HepG2 (cell line): ENCODE results near the gene TULP4. TPM values are rescaled to one million over a fixed set of nuclear protein-coding genes. Genes with fewer than 3 reads are reported as not detected.

Experiments
- GZF1 ChIP-seq: sonication (generic); formaldehyde crosslinking; IDR thresholded peaks from 2 replicates; pipeline ENCODE4 v1.5.1; 2020; ENCODE audit warnings: mild to moderate bottlenecking, missing genetic modification reagents
- KAT2B ChIP-seq: fragments of 150-350 bp; IDR thresholded peaks from 2 replicates; pipeline ENCODE4 v1.6.1; 2014; ENCODE audit warnings: low read depth, low read length, borderline replicate concordance
- KDM5A ChIP-seq: fragments of 200-600 bp; sonication (generic); IDR thresholded peaks from 2 replicates; pipeline ENCODE4 v1.7.0; 2018; ENCODE audit warnings: antibody characterized with exemption, mild to moderate bottlenecking, low read length, borderline replicate concordance
- KLF9 ChIP-seq: IDR thresholded peaks from 2 replicates; pipeline ENCODE4 v1.6.1; 2016; ENCODE audit warnings: low read depth
- MAF1 ChIP-seq: sonication (generic); formaldehyde crosslinking; IDR thresholded peaks from 2 replicates; pipeline ENCODE4 v1.5.0; 2020; ENCODE audit warnings: missing genetic modification reagents, borderline replicate concordance
- RARG ChIP-seq: sonication (generic); formaldehyde crosslinking; IDR thresholded peaks from 2 replicates; pipeline ENCODE4 v1.4.0; 2020; ENCODE audit warnings: low read depth, mild to moderate bottlenecking, missing genetic modification reagents
- RFX1 ChIP-seq: fragments of 450-650 bp; IDR thresholded peaks from 2 replicates; pipeline ENCODE4 v1.6.1; 2017
- TSC22D2 ChIP-seq: sonication (generic); formaldehyde crosslinking; IDR thresholded peaks from 2 replicates; pipeline ENCODE4 v1.5.1; 2020; ENCODE audit warnings: missing genetic modification reagents, mild to moderate bottlenecking, borderline replicate concordance
- YEATS4 ChIP-seq: sonication (generic); formaldehyde crosslinking; IDR thresholded peaks from 2 replicates; pipeline ENCODE4 v1.4.0; 2020; ENCODE audit warnings: missing genetic modification reagents, borderline replicate concordance
- ZMYM2 ChIP-seq: sonication (generic); formaldehyde crosslinking; IDR thresholded peaks from 2 replicates; pipeline ENCODE4 v1.8.0; 2022; ENCODE audit warnings: mild to moderate bottlenecking, missing genetic modification reagents
- ZNF136 ChIP-seq: sonication (generic); formaldehyde crosslinking; IDR thresholded peaks from 2 replicates; pipeline ENCODE4 v1.8.1; 2022; ENCODE audit warnings: low read depth, mild to moderate bottlenecking, moderate library complexity, missing genetic modification reagents
- ZNF30 ChIP-seq: sonication (generic); formaldehyde crosslinking; IDR thresholded peaks from 2 replicates; pipeline ENCODE4 v1.5.0; 2020; ENCODE audit warnings: mild to moderate bottlenecking, missing genetic modification reagents
- ZNF678 ChIP-seq: sonication (generic); formaldehyde crosslinking; IDR thresholded peaks from 2 replicates; pipeline ENCODE4 v1.4.0; 2020; ENCODE audit warnings: mild to moderate bottlenecking, missing genetic modification reagents
- ZNF761 ChIP-seq: sonication (generic); formaldehyde crosslinking; conservative IDR thresholded peaks from 2 replicates; pipeline ENCODE4 v1.4.0; 2020; ENCODE audit warnings: mild to moderate bottlenecking, missing genetic modification reagents
- polyA plus RNA-seq, 8 experiments: library from polyadenylated mRNA; depleted of rRNA in 3 of 8; stranded (reverse) in 7 of 8; unstranded in 1 of 8; fragments of >200 nt; fragmentation: Illumina TruSeq in 4 of 8; extraction: Trizol in 4 of 8; gene quantifications; 2 replicates each; pipeline versions ENCODE4 v1.2.1 to v1.2.3, GENCODE V29; 2011 to 2016; ENCODE audit warnings: low read depth in 4 of 8, missing spikeins in 1 of 8, mixed read lengths in 1 of 8; ENCODE audit not compliant: insufficient read depth in 1 of 8
- total RNA-seq, 5 experiments: library from RNA; depleted of rRNA; stranded (reverse); fragments of >200 nt; fragmentation: Illumina TruSeq; extraction: Trizol; gene quantifications; 2 replicates each; pipeline ENCODE4 v1.2.3, GENCODE V29; 2016; ENCODE audit warnings: low read depth in 1 of 5
- TF ChIP-seq, protein P1 (sequence below): sonication (generic); formaldehyde crosslinking; IDR thresholded peaks from 2 replicates; pipeline ENCODE4 v1.4.0; 2020; ENCODE audit warnings: missing genetic modification reagents, borderline replicate concordance
- TF ChIP-seq, protein P2 (sequence below): sonication (generic); formaldehyde crosslinking; IDR thresholded peaks from 2 replicates; pipeline ENCODE4 v1.5.1; 2020; ENCODE audit warnings: missing genetic modification reagents, mild to moderate bottlenecking, borderline replicate concordance
- TF ChIP-seq, protein P3 (sequence below): sonication (generic); formaldehyde crosslinking; IDR thresholded peaks from 2 replicates; pipeline ENCODE4 v1.4.0; 2020; ENCODE audit warnings: low read depth, mild to moderate bottlenecking, missing genetic modification reagents
- TF ChIP-seq, protein P4 (sequence below): fragments of 450-650 bp; IDR thresholded peaks from 2 replicates; pipeline ENCODE4 v1.6.1; 2017; ENCODE audit warnings: mild to moderate bottlenecking

The TULP4 gene
- total and polyA plus RNA-seq, 2 of the 13 experiments (the other 11 are each of a cell fraction or from before 2014, with no cell fraction given), result 21.1 to 122 TPM

DNA sequence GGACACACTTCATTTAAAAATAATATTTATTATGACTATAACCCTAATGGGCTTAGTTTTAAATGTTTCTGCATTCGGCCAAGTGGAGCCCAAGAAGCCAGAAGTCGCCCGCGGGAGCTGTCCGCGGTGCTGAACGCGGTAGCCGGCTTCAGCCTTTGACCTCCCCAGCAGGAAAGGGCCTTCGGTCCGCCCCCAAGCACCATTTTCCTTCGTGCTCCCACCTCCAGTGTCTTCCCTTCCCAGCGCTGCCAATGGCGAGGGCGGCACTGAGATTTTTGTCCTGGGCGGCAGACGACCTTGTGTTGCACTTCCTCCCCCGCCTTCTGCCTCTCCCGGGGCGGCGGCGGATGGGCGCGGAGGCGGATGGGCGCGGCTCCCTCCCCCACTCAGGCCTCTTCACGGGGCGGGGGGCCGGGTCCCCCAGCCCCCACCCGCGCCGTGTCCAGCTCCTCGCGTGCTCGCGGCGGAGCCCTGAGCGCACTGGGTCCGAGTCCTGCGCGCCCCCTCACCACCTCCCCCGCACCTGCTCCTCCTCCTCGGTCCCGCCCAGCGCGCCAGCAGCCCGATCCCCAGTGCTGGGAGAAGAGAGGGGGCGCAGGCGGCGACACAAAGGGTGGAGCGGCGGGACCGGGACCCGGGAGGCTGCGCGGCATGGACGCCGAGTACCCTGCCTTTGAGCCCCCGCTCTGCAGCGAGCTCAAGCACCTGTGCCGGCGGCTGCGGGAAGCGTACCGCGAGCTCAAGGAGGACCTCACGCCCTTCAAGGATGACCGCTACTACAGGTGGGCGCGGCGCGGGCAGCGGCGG is 224.0 kb downstream of the TULP4 start (continued):
- TF ChIP-seq, protein P1, sequence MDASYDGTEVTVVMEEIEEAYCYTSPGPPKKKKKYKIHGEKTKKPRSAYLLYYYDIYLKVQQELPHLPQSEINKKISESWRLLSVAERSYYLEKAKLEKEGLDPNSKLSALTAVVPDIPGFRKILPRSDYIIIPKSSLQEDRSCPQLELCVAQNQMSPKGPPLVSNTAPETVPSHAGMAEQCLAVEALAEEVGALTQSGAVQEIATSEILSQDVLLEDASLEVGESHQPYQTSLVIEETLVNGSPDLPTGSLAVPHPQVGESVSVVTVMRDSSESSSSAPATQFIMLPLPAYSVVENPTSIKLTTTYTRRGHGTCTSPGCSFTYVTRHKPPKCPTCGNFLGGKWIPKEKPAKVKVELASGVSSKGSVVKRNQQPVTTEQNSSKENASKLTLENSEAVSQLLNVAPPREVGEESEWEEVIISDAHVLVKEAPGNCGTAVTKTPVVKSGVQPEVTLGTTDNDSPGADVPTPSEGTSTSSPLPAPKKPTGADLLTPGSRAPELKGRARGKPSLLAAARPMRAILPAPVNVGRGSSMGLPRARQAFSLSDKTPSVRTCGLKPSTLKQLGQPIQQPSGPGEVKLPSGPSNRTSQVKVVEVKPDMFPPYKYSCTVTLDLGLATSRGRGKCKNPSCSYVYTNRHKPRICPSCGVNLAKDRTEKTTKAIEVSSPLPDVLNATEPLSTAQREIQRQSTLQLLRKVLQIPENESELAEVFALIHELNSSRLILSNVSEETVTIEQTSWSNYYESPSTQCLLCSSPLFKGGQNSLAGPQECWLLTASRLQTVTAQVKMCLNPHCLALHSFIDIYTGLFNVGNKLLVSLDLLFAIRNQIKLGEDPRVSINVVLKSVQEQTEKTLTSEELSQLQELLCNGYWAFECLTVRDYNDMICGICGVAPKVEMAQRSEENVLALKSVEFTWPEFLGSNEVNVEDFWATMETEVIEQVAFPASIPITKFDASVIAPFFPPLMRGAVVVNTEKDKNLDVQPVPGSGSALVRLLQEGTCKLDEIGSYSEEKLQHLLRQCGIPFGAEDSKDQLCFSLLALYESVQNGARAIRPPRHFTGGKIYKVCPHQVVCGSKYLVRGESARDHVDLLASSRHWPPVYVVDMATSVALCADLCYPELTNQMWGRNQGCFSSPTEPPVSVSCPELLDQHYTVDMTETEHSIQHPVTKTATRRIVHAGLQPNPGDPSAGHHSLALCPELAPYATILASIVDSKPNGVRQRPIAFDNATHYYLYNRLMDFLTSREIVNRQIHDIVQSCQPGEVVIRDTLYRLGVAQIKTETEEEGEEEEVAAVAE, result peak; percentile 96
- TF ChIP-seq, protein P2, sequence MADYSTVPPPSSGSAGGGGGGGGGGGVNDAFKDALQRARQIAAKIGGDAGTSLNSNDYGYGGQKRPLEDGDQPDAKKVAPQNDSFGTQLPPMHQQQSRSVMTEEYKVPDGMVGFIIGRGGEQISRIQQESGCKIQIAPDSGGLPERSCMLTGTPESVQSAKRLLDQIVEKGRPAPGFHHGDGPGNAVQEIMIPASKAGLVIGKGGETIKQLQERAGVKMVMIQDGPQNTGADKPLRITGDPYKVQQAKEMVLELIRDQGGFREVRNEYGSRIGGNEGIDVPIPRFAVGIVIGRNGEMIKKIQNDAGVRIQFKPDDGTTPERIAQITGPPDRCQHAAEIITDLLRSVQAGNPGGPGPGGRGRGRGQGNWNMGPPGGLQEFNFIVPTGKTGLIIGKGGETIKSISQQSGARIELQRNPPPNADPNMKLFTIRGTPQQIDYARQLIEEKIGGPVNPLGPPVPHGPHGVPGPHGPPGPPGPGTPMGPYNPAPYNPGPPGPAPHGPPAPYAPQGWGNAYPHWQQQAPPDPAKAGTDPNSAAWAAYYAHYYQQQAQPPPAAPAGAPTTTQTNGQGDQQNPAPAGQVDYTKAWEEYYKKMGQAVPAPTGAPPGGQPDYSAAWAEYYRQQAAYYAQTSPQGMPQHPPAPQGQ (CRISPR knock-in tag), result no peak
- TF ChIP-seq MAF1 (CRISPR knock-in tag) (peak; percentile 88), KDM5A (peak; percentile 34; the same call in 1 of the 2 replicates), RFX1 (no peak), ZNF30 (peak; percentile 96), ZMYM2 (CRISPR knock-in tag) (no peak; the same call in 1 of the 2 replicates), ZNF761 (CRISPR knock-in tag) (peak; percentile 66; the same call in 1 of the 2 replicates), ZNF136 (CRISPR knock-in tag) (peak; percentile 98; the same call in 1 of the 2 replicates), GZF1 (CRISPR knock-in tag) (peak; percentile 89), KAT2B (no peak), RARG (CRISPR knock-in tag) (no peak), ZNF678 (CRISPR knock-in tag) (0 out of 2 replicates have a peak, but pooled peaks have one; percentile 39), TSC22D2 (CRISPR knock-in tag) (peak; percentile 99), YEATS4 (peak; percentile 82; the same call in 1 of the 2 replicates), KLF9 (CRISPR knock-in tag) (peak; percentile 99)
- TF ChIP-seq, protein P3, sequence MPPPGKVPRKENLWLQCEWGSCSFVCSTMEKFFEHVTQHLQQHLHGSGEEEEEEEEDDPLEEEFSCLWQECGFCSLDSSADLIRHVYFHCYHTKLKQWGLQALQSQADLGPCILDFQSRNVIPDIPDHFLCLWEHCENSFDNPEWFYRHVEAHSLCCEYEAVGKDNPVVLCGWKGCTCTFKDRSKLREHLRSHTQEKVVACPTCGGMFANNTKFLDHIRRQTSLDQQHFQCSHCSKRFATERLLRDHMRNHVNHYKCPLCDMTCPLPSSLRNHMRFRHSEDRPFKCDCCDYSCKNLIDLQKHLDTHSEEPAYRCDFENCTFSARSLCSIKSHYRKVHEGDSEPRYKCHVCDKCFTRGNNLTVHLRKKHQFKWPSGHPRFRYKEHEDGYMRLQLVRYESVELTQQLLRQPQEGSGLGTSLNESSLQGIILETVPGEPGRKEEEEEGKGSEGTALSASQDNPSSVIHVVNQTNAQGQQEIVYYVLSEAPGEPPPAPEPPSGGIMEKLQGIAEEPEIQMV (CRISPR knock-in tag), result peak; percentile 97
- TF ChIP-seq, protein P4, sequence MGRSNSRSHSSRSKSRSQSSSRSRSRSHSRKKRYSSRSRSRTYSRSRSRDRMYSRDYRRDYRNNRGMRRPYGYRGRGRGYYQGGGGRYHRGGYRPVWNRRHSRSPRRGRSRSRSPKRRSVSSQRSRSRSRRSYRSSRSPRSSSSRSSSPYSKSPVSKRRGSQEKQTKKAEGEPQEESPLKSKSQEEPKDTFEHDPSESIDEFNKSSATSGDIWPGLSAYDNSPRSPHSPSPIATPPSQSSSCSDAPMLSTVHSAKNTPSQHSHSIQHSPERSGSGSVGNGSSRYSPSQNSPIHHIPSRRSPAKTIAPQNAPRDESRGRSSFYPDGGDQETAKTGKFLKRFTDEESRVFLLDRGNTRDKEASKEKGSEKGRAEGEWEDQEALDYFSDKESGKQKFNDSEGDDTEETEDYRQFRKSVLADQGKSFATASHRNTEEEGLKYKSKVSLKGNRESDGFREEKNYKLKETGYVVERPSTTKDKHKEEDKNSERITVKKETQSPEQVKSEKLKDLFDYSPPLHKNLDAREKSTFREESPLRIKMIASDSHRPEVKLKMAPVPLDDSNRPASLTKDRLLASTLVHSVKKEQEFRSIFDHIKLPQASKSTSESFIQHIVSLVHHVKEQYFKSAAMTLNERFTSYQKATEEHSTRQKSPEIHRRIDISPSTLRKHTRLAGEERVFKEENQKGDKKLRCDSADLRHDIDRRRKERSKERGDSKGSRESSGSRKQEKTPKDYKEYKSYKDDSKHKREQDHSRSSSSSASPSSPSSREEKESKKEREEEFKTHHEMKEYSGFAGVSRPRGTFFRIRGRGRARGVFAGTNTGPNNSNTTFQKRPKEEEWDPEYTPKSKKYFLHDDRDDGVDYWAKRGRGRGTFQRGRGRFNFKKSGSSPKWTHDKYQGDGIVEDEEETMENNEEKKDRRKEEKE, result no peak
